ENCODE measurements around the gene MB. TPM values are rescaled to one million over a fixed set of nuclear protein-coding genes. Genes with fewer than 3 reads are reported as not detected.

The MB gene
- total RNA-seq, 1 donor from 2014 or later: 16,708 TPM

- peak; percentile 69 for DNase-seq
- Histone ChIP-seq H3K9me3 (replicated peaks) (no peaks in the 10 kb centered on the region), H3K36me3 (peaks cover 9% of the 10 kb centered on the region), H3K4me1 (peaks cover 67% of the 10 kb centered on the region), H3K27ac (replicated peaks) (peak overlapping the region; percentile 92), H3K4me3 (no peak overlapping the region), H3K27me3 (ENCODE audit: low read depth) (no peaks in the 10 kb centered on the region)
- intact Hi-C loops (cut with micrococcal nuclease): no loop called here
- TF ChIP-seq CTCF (IDR thresholded peaks at IDR 0.05; ENCODE audit: borderline replicate concordance): no peak
Measured at GRCh38 chr22:35605851-35606481, 11.2 kb downstream of the MB start.

- Histone ChIP-seq H3K9me3 (replicated peaks) (no peaks in the 10 kb centered on the region), H3K27me3 (ENCODE audit: low read depth) (no peaks in the 10 kb centered on the region), H3K4me3 (no peak overlapping the region), H3K27ac (replicated peaks) (peak overlapping the region; percentile 92), H3K4me1 (peaks cover 67% of the 10 kb centered on the region), H3K36me3 (peaks cover 2% of the 10 kb centered on the region)
- no peak for DNase-seq
- TF ChIP-seq CTCF (IDR thresholded peaks at IDR 0.05; ENCODE audit: borderline replicate concordance): no peak
- intact Hi-C loops (cut with micrococcal nuclease): no loop called here
Measured at GRCh38 chr22:35605369-35605680, 11.8 kb downstream of the MB start.

GRCh38 chr22:35604621-35605368, 12.3 kb downstream of the MB start:
- intact Hi-C loops (cut with micrococcal nuclease): no loop called here
- Histone ChIP-seq H3K4me3 (no peak overlapping the region), H3K27me3 (ENCODE audit: low read depth) (no peaks in the 10 kb centered on the region), H3K4me1 (peaks cover 67% of the 10 kb centered on the region), H3K9me3 (replicated peaks) (no peaks in the 10 kb centered on the region), H3K36me3 (no peaks in the 10 kb centered on the region), H3K27ac (replicated peaks) (peak overlapping the region; percentile 92)
- no peak for DNase-seq
- no peak for TF ChIP-seq CTCF (IDR thresholded peaks at IDR 0.05; ENCODE audit: borderline replicate concordance)

- H3K27me3 ChIP-seq (ENCODE audit: low read depth): no peaks in the 10 kb centered on the region
- intact Hi-C loops (cut with micrococcal nuclease): no loop called here
- no peak for DNase-seq
- TF ChIP-seq CTCF (IDR thresholded peaks at IDR 0.05; ENCODE audit: borderline replicate concordance): no peak
- H3K9me3 ChIP-seq (replicated peaks): no peaks in the 10 kb centered on the region
- H3K27ac ChIP-seq (replicated peaks): peak overlapping the region; percentile 51
- peaks cover 67% of the 10 kb centered on the region for H3K4me1 ChIP-seq
- no peak overlapping the region for H3K4me3 ChIP-seq
- H3K36me3 ChIP-seq: no peaks in the 10 kb centered on the region
Measured at GRCh38 chr22:35601743-35602615, 15.2 kb downstream of the MB start.

GRCh38 chr22:35601013-35601580, 16.0 kb downstream of the MB start:
- intact Hi-C loops (cut with micrococcal nuclease): no loop called here
- no peak for DNase-seq
- no peaks in the 10 kb centered on the region for H3K27me3 ChIP-seq (ENCODE audit: low read depth)
- TF ChIP-seq CTCF (IDR thresholded peaks at IDR 0.05; ENCODE audit: borderline replicate concordance): no peak
- peaks cover 61% of the 10 kb centered on the region for H3K4me1 ChIP-seq
- no peaks in the 10 kb centered on the region for H3K9me3 ChIP-seq (replicated peaks)
- no peak overlapping the region for H3K27ac ChIP-seq (replicated peaks)
- no peak overlapping the region for H3K4me3 ChIP-seq
- H3K36me3 ChIP-seq: no peaks in the 10 kb centered on the region

Measured in left ventricle myocardium inferior (tissue), 1 donor.